Adrenal gland (tissue), 5 donors: ENCODE results near the gene TMEM109.

ENCODE experiments used
- POLR2A ChIP-seq, 2 donors: fragments of 450-650 bp; IDR thresholded peaks; one replicate each; pipeline ENCODE4 v1.6.1; 2017; ENCODE audit warnings: antibody characterized with exemption in 2 of 2, mild to moderate bottlenecking in 2 of 2, moderate library complexity in 1 of 2
- TF ChIP-seq, protein P1 (sequence below), 6 experiments: fragments of 450-650 bp in 4 of 6; fragments of 200-600 bp in 2 of 6; sonication (generic) in 1 of 6; IDR thresholded peaks; 1 replicate in 5 of 6; 2 replicates in 1 of 6; pipeline versions ENCODE4 v1.5.1 to v1.8.0; 2016 to 2021; ENCODE audit warnings: antibody characterized with exemption in 6 of 6, mild to moderate bottlenecking in 2 of 6, moderate library complexity in 1 of 6
- donor health status: DM: no; HTN: no; CAD: no.

DNA sequence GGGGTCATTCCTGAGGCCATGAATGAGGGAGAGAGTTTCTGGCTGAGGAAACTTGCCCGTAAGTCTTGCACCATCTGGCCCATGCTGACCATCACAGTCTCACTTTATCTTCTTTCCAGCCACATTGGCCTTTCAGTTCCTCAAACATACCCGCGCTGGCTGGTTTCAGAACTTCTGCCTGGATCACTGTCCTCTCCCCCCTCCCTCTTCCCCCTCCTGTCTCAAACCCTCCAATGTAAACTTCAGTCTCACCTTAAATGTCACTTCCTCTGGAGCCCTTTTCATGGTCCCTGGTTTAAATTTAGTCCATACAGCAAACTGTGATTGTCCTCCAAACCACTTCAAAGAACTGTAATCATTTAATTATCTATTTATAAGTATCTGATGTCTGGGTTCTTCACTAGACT lies 3.7 kb upstream of the TMEM109 start:
- no peak for TF ChIP-seq POLR2A (IDR thresholded peaks at IDR 0.05)
- TF ChIP-seq, protein P1, sequence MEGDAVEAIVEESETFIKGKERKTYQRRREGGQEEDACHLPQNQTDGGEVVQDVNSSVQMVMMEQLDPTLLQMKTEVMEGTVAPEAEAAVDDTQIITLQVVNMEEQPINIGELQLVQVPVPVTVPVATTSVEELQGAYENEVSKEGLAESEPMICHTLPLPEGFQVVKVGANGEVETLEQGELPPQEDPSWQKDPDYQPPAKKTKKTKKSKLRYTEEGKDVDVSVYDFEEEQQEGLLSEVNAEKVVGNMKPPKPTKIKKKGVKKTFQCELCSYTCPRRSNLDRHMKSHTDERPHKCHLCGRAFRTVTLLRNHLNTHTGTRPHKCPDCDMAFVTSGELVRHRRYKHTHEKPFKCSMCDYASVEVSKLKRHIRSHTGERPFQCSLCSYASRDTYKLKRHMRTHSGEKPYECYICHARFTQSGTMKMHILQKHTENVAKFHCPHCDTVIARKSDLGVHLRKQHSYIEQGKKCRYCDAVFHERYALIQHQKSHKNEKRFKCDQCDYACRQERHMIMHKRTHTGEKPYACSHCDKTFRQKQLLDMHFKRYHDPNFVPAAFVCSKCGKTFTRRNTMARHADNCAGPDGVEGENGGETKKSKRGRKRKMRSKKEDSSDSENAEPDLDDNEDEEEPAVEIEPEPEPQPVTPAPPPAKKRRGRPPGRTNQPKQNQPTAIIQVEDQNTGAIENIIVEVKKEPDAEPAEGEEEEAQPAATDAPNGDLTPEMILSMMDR (IDR thresholded peaks at IDR 0.05) = no peak
